ENCODE measurements around the gene INPP5D.
"Not testable (repeated sequence)": the region's sequence is repeated elsewhere in the genome, so short reads cannot be mapped to it uniquely, and the experiment has no call there.

The INPP5D gene

DNA sequence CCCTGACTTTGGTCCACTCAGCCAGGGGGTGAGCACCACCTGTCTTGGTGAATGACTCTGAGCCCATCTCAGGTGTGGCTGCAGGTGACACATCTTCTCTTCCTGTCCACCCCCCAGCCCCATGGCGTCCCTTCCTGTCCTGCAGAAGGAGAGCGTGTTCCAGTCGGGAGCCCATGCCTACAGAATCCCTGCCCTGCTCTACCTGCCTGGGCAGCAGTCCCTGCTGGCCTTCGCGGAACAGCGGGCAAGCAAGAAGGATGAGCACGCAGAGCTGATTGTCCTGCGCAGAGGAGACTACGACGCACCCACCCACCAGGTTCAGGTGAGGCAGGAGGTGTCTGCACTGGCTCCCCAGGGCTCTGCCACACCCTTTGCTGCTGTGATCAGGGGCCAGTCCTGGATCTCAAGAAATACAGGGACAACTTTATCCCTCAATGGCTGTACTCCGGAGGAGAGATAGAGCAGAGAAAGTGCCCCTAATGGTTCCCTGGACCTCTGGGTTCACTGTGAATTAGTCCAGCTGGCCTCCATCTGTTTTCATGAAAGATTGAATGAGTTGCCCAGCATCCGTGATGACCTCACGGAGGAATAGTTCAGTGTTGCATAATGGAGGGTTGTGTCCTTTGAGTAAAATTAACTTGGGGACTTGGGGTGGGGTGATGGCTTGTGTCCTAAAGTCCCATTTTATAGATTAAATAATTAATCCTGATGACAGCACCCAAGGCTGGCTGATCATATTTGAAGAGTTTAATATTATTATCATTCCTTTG lies 27.4 kb upstream of the INPP5D start, which contains the start of gene NEU2:
NEU2 (plus strand) TSS at position 122 of the 770 bp plus-strand sequence; CDS start at position 122, 0 bp downstream.
- no peak for DNase-seq (ENCODE audit: low spot score)

DNA sequence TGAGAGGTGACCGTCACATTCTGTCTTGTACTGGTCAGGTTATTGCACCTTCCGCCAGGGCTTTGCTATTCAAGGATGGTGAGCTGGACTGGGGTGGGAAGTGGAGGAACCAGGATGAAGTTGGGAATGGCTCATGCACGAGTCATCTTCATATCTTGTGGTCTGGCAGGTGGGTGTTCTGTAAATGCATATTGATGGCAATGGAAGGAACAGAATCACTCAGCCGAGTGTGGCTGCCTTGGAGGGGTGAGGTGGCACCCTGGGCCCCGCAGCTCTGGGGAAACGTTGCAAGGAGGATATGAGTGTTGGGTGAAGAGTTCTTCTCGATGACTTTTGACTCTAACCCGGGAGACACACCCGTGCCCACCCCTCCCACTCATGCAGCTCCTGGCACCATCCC lies 26.5 kb upstream of the INPP5D start:
- no peak for DNase-seq (ENCODE audit: low spot score)

DNA sequence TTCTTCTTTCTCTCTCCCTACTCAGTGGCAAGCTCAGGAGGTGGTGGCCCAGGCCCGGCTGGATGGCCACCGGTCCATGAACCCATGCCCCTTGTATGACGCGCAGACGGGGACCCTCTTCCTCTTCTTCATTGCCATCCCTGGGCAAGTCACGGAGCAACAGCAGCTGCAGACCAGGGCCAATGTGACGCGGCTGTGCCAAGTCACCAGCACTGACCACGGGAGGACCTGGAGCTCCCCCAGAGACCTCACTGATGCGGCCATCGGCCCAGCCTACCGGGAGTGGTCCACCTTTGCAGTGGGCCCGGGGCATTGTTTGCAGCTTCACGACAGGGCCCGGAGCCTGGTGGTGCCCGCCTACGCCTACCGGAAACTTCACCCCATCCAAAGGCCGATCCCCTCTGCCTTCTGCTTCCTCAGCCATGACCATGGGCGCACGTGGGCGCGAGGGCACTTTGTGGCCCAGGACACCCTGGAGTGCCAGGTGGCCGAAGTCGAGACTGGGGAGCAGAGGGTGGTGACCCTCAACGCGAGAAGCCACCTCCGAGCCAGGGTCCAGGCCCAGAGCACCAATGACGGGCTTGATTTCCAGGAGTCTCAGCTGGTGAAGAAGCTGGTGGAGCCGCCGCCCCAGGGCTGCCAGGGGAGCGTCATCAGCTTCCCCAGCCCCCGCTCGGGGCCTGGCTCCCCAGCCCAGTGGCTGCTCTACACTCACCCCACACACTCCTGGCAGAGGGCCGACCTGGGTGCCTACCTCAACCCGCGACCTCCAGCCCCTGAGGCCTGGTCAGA lies 25.9 kb upstream of the INPP5D start:
- no peak for DNase-seq (ENCODE audit: low spot score)

- no peak for DNase-seq (ENCODE audit: low spot score)
These were observed 24.5 kb upstream of the INPP5D start for GRCh38 chr2:233035426-233036161.

- DNase-seq (ENCODE audit: low spot score): no peak
These were observed 23.8 kb upstream of the INPP5D start for GRCh38 chr2:233036162-233036838.

- no peak for DNase-seq (ENCODE audit: low spot score)
These were observed 23.1 kb upstream of the INPP5D start for GRCh38 chr2:233037078-233037477.

- no peak for DNase-seq (ENCODE audit: low spot score)
These were observed 20.8 kb upstream of the INPP5D start for GRCh38 chr2:233039212-233039845.

- no peak for DNase-seq (ENCODE audit: low spot score)
These were observed 20.2 kb upstream of the INPP5D start for GRCh38 chr2:233039846-233040530.

DNA sequence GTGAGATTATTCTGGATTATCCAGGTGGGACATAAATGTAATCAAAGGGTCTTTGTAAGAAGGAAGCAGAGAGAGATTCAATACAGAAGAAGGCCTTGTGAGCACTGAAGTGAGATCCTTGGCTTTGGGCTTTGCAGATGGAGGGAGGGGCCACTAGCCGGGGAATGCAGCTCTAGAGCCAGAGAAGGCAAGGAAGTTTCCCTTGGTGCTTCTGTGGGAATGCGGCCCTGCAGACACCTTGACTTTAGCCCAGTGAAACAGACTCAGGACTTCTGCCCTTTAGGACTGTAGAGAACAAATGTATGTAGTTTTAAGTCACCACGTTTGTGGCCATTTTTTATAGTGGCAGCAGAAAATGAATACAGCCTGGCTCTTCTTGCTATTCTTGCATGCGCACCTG lies 19.6 kb upstream of the INPP5D start:
- DNase-seq (ENCODE audit: low spot score): no peak

DNA sequence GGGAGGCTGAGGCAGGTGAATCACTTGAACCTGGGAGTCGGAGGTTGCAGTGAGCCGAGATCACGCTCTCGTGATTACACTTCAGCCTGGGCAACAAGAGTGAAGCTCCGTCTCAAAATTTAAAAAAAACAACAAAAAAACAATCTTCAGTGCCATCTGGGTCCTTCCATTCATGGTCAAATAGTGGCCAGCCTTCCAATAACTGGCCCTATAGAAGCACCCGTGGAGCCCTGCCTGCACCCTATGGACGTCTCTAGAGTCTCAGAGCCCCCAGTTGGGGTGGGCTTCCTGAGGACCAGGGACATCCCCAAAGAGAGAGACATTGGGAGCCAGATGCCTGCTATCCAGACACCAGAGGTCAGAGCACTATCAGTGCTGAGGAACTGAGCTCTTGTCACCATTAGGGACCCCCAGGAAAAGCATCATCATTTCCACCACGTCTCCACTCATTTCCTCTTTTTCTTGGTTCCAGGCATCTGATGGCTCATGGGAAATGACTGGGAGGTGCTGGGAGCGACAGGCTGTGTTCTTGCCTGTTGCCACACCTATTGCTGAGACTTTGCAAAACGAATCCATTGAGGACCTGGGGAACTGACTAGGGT lies 18.3 kb upstream of the INPP5D start:
- DNase-seq (ENCODE audit: low spot score): no peak

GRCh38 chr2:233042549-233042948 lies 17.6 kb upstream of the INPP5D start:
- DNase-seq (ENCODE audit: low spot score): no peak

DNA sequence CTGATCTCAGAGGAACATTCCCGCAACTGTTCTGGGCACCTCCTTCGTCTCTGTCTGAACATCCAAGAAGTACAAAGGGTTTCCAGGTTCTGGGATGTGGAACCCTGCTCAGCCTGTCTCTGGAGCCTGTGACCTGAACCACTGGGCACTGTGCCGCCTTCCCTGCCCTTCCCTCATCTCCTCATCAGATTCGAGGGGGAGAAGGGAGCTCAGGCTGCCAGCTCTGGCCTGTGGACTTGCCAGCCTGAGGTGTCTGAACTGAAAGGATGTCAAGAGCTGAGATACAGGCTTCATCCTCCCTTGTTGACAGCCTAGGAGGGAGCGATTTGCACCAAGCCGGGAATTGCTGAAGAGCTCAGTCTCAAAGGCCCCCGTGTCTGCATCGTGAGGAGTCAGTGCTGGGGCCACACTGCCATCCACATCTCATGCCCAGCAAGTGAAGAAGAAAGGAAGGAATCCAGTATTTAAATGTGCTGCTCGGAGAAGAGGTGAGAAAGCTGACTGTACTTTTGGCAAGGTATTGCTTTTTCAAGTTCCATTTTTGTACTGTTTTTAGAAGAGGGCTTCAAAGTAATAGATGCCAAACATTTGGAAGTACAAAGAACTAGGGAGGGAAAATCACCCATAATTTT lies 15.1 kb upstream of the INPP5D start:
- DNase-seq (ENCODE audit: low spot score): no peak

DNA sequence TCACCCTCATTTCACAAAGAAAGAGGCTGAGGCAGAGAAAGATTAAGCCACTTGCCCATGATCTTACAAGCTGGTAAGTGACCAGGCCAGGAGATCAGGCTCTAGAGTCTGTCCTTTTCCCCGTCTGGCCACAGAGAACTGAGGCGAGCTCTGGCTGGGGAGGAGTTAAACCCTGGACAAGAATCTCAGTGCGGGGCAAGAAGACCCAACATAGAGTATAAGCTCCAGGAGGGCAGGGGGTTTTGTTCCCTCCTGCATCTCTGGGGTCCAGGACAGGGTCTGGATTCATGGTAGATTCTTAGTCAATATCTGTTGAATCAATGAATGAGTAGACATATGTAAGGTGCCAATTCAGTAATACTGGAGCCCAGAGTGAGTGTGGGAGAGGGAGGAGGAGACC lies 12.9 kb upstream of the INPP5D start:
- no peak for DNase-seq (ENCODE audit: low spot score)

DNA sequence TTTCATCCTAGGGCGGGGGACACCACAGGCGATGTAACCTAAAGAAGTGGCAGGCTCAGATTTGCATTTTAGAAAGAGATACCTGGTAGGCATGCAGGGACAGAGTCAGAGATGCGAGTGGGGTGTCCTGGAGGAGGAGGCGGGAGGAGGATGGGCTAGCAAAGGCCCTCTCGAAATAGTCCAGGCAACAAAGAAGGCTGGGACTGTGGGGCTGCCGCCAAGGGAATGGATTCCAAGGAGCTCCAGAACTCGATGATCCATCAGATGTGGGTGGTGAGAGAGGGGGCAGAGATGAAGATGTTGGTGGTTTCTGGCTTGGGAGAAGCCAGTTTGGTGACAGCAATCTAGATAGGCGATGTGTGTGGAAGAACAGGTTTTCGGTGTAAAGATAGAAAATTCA lies 12.5 kb upstream of the INPP5D start:
- DNase-seq (ENCODE audit: low spot score): no peak

DNA sequence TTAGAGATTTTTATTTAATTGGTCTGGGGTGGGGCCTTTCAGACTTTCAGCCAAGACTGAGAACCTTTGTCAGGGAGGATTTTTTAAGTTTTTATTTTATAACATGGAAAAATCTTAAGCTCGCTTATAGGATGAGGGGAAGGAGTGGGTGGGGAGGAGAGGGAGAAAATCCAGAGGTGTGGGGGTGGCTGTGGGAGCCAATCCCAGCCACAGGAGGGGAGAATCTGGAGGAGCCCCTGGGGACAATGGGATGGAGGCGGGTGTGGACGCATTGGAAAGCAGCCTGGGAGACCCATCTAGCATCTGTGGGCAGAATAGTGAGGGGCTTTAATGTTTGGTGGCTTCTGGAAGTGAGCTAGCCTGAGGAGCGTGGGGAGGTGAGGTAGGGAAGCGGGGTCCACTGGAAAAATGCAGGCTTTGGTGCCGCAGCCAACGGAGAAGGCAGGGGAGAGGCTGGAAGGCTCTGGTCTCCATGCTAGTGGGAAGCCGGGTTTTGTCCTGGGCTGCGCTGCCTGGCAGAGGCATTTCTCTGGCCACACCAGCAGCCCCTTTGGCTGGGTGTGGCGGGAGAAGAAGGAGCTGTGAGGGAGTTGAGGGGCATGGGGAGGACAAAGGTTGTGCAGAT lies 11.5 kb upstream of the INPP5D start:
- no peak for DNase-seq (ENCODE audit: low spot score)

GRCh38 chr2:233049194-233049761 lies 10.9 kb upstream of the INPP5D start:
- DNase-seq (ENCODE audit: low spot score): no peak

- DNase-seq (ENCODE audit: low spot score): no peak
These were observed 8.6 kb upstream of the INPP5D start for GRCh38 chr2:233051241-233052149.

- not testable (repeated sequence) for DNase-seq (ENCODE audit: low spot score)
These were observed 7.6 kb upstream of the INPP5D start for GRCh38 chr2:233052517-233052916.
